Right lobe of liver (tissue), 4 donors: ENCODE results near the gene NR6A1.

Experiments
- CTCF ChIP-seq, 4 donors: fragments of 200-600 bp in 3 of 4; fragments of 450-650 bp in 1 of 4; IDR thresholded peaks; one replicate each; pipeline versions ENCODE4 v1.5.1 to v1.8.0; 2016 to 2022; ENCODE audit warnings: antibody characterized with exemption in 4 of 4, mild to moderate bottlenecking in 2 of 4
- POLR2A ChIP-seq: fragments of 450-650 bp; IDR thresholded peaks from one replicate; pipeline ENCODE4 v1.6.1; 2017; ENCODE audit warnings: antibody characterized with exemption, mild to moderate bottlenecking
- donor health status: DM: no; HTN: no; CAD: no.
- donor health status: DM: no; HTN: no; CAD: no.
- donor health status: DM: no; HTN: yes; CAD: no.

- TF ChIP-seq CTCF (IDR thresholded peaks at IDR 0.05) (no peak), POLR2A (no peak)
Measured at GRCh38 chr9:124490004-124490403, 281.1 kb downstream of the NR6A1 start.
